Lower leg skin (tissue), 3 donors: Measurements from ENCODE around the gene CTXND2.

Source experiments
- POLR2A ChIP-seq, 2 donors: fragments of 450-650 bp; IDR thresholded peaks; one replicate each; pipeline ENCODE4 v1.6.1; 2016 to 2017; ENCODE audit warnings: antibody characterized with exemption in 2 of 2, mild to moderate bottlenecking in 1 of 2, moderate library complexity in 1 of 2
- TF ChIP-seq, protein P1 (sequence below), 3 donors: fragments of 450-650 bp; IDR thresholded peaks; one replicate each; pipeline ENCODE4 v1.5.1; 2016; ENCODE audit warnings: antibody characterized with exemption in 3 of 3, mild to moderate bottlenecking in 3 of 3, moderate library complexity in 2 of 3

DNA sequence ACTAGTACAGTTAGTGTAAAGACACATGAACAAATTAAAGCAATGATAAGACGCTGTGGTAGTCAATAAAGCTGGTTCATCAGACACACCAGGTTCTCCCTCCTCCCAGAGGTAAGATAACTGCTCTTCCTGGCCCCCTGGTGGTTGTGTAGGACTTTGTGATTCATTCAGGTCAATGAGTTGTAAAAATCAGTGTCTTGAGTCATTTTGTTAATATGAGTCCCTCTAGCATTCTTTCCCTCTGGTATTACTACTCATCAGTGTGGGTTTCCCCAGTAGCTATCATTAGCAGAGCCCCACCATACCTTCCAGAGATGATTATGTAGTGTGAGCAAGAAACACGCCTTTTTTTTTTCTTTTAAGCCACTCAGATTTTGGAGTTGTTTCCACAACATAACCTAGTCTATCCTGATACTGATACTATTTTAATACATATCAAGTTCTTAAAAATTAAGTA, 35.6 kb downstream of the CTXND2 start:
- TF ChIP-seq, protein P1, sequence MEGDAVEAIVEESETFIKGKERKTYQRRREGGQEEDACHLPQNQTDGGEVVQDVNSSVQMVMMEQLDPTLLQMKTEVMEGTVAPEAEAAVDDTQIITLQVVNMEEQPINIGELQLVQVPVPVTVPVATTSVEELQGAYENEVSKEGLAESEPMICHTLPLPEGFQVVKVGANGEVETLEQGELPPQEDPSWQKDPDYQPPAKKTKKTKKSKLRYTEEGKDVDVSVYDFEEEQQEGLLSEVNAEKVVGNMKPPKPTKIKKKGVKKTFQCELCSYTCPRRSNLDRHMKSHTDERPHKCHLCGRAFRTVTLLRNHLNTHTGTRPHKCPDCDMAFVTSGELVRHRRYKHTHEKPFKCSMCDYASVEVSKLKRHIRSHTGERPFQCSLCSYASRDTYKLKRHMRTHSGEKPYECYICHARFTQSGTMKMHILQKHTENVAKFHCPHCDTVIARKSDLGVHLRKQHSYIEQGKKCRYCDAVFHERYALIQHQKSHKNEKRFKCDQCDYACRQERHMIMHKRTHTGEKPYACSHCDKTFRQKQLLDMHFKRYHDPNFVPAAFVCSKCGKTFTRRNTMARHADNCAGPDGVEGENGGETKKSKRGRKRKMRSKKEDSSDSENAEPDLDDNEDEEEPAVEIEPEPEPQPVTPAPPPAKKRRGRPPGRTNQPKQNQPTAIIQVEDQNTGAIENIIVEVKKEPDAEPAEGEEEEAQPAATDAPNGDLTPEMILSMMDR (IDR thresholded peaks at IDR 0.05): peak in 1 of 3 donors; percentile 36
- TF ChIP-seq POLR2A (IDR thresholded peaks at IDR 0.05): no peak
